HL-60 (cell line): Measurements from ENCODE around the gene RGS19.

Source experiments
- CTCF ChIP-seq: IDR thresholded peaks from one replicate; pipeline ENCODE4 v1.5.1; 2011; ENCODE audit warnings: low read length, control low read depth, inconsistent platforms; ENCODE audit not compliant: insufficient read depth
- POLR2AphosphoS5 ChIP-seq: IDR thresholded peaks from 2 replicates; pipeline ENCODE4 v1.6.1; 2012; ENCODE audit warnings: low read depth

DNA sequence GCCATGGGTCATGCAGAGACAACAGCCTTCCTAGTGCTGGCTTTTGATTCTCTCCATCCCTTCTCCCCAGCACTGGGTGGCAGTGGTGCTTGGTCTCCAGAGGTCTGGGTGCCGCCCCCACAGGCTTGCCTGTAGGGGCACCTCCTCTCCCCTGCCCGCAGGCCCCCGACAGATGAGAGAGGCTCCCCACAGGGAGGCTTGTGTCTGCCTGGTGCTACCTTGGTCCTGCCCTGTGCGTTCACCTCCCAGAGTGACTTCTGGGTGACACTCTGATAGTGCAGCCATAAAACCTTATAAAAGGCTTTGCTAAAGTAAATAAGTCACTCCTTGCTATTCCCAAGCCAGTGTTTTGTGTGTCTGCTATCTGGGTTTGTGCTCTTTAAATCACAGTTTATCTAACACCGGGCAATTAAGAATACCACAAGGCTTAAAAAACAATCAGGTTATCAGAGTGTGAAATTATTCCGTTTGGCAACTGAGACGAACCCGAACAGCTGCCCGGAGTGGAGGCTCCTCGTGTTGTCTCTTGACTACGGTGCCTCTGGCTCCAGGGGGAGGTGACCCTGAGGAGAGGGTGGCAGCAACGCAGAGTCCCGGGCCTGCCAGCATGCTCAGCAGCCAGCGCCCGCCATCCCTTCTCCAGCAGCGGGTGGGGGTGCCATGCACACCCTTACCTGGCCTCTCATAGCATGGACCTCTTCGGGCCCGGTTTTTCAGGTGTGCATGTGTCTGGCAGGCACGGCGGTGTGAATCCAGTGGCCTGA is 48.8 kb downstream of the RGS19 start:
- TF ChIP-seq POLR2AphosphoS5, result no peak
- TF ChIP-seq CTCF, result no peak
